Thyroid gland (tissue), 4 donors: Measurements from ENCODE around the gene MACROH2A1. TPM values are rescaled to one million over a fixed set of nuclear protein-coding genes. Genes with fewer than 3 reads are reported as not detected.

Experiments
- DNase-seq, 2 donors: peaks; one replicate each; pipeline ENCODE4 v3.0.0-alpha.2; 2019
- H3K27ac ChIP-seq, 3 donors: fragments of 200-600 bp; sonication (generic); 1 replicate in 2 of 3; 2 replicates in 1 of 3; pipeline ENCODE4 v1.5.1; 2016 to 2019; ENCODE audit warnings: mild to moderate bottlenecking in 1 of 3, moderate library complexity in 1 of 3
- H3K27me3 ChIP-seq: fragments of 200-600 bp; sonication (generic); one replicate; pipeline ENCODE4 v1.5.1; 2019
- H3K36me3 ChIP-seq, 2 donors: fragments of 200-600 bp; sonication (generic); one replicate each; pipeline ENCODE4 v1.5.1; 2016 to 2019
- H3K4me1 ChIP-seq, 2 donors: fragments of 200-600 bp; sonication (generic); one replicate each; pipeline ENCODE4 v1.5.1; 2017 to 2019
- H3K4me3 ChIP-seq, 3 donors: fragments of 200-600 bp; sonication (generic); replicated peaks in 1 of 3; 1 replicate in 2 of 3; 2 replicates in 1 of 3; pipeline ENCODE4 v1.5.1; 2016; ENCODE audit warnings: mild to moderate bottlenecking in 1 of 3
- H3K9me3 ChIP-seq: fragments of 200-600 bp; sonication (generic); one replicate; pipeline ENCODE4 v1.5.1; 2017
- POLR2A ChIP-seq, 2 donors: fragments of 450-650 bp; IDR thresholded peaks; one replicate each; pipeline ENCODE4 v1.6.1; 2017; ENCODE audit warnings: antibody characterized with exemption in 2 of 2, mild to moderate bottlenecking in 2 of 2, moderate library complexity in 1 of 2
- whole genome bisulfite sequencing, 2 donors: methylation state at CpG; one replicate each; pipeline ENCODE4 v1.1.5; 2017; 5-methylcytosine and 5-hydroxymethylcytosine counted together
- intact Hi-C: fragments of 100-400 bp; cut with DNase I; formaldehyde crosslinking; loops from one replicate; pipeline ENCODE4 v1.15.1; 2023
- total RNA-seq, 4 donors: library from RNA; depleted of rRNA; stranded (reverse); fragments of >200 nt; gene quantifications; one replicate each; pipeline ENCODE4 v1.2.3, GENCODE V29; 2016
- TF ChIP-seq, protein P1 (sequence below), 6 experiments: fragments of 200-600 bp in 3 of 6; fragments of 450-650 bp in 3 of 6; sonication (generic) in 3 of 6; IDR thresholded peaks; one replicate each; pipeline ENCODE4 v1.5.1; 2016 to 2019; ENCODE audit warnings: antibody characterized with exemption in 6 of 6, mild to moderate bottlenecking in 2 of 6, inconsistent platforms in 1 of 6, moderate library complexity in 1 of 6

The MACROH2A1 gene
- total RNA-seq, 4 donors from 2014 or later = 149 to 242 (median 227) TPM

GRCh38 chr5:135391116-135391868, 7.7 kb downstream of the MACROH2A1 start:
- intact Hi-C loops = no loop called here
- Histone ChIP-seq H3K36me3 (peaks cover 0 to 9% of the 10 kb centered on the region in 2 donors), H3K9me3 (no peaks in the 10 kb centered on the region), H3K27me3 (no peaks in the 10 kb centered on the region), H3K4me3 (no peak overlapping the region), H3K4me1 (peaks cover 3 to 31% of the 10 kb centered on the region in 2 donors), H3K27ac (no peak overlapping the region)
- TF ChIP-seq POLR2A (IDR thresholded peaks at IDR 0.05) = no peak
- TF ChIP-seq, protein P1, sequence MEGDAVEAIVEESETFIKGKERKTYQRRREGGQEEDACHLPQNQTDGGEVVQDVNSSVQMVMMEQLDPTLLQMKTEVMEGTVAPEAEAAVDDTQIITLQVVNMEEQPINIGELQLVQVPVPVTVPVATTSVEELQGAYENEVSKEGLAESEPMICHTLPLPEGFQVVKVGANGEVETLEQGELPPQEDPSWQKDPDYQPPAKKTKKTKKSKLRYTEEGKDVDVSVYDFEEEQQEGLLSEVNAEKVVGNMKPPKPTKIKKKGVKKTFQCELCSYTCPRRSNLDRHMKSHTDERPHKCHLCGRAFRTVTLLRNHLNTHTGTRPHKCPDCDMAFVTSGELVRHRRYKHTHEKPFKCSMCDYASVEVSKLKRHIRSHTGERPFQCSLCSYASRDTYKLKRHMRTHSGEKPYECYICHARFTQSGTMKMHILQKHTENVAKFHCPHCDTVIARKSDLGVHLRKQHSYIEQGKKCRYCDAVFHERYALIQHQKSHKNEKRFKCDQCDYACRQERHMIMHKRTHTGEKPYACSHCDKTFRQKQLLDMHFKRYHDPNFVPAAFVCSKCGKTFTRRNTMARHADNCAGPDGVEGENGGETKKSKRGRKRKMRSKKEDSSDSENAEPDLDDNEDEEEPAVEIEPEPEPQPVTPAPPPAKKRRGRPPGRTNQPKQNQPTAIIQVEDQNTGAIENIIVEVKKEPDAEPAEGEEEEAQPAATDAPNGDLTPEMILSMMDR (IDR thresholded peaks at IDR 0.05) = no peak
- WGBS, 2 donors = 83 to 86% methylated on average over 6 of the region's 6 CpGs
- DNase-seq = no peak

GRCh38 chr5:135388860-135389435, 10.1 kb downstream of the MACROH2A1 start:
- TF ChIP-seq, protein P1 (IDR thresholded peaks at IDR 0.05) = no peak
- no peak for TF ChIP-seq POLR2A (IDR thresholded peaks at IDR 0.05)
- no peak for DNase-seq
- no peaks in the 10 kb centered on the region for H3K9me3 ChIP-seq
- 95 to 97% methylated on average over 15 to 16 of the region's 16 CpGs for WGBS, 2 donors
- no peak overlapping the region for H3K27ac ChIP-seq
- H3K27me3 ChIP-seq = no peaks in the 10 kb centered on the region
- intact Hi-C loops = no loop called here
- peaks cover 0 to 21% of the 10 kb centered on the region in 2 donors for H3K4me1 ChIP-seq
- H3K4me3 ChIP-seq = no peak overlapping the region
- H3K36me3 ChIP-seq = peaks cover 6 to 19% of the 10 kb centered on the region in 2 donors

DNA sequence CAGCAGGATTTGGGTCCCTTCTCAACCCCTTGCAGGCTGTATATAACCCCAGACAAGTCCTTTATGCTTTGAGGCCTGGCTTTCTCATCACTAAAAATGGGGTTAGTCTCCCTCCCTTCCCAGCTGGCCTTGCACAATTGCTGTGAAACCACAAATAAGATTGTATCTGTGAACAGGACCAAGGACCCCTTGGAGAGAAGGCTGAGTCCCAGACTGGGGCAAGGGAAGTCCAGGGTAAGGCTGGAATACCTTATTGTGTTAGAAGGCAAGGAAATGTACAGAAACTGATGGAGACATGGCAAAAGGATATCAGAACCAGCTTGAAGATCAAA, 11.4 kb downstream of the MACROH2A1 start:
- TF ChIP-seq POLR2A (IDR thresholded peaks at IDR 0.05) = no peak
- TF ChIP-seq, protein P1 (IDR thresholded peaks at IDR 0.05) = no peak
- no peak overlapping the region for H3K27ac ChIP-seq
- H3K9me3 ChIP-seq = no peaks in the 10 kb centered on the region
- no peak overlapping the region for H3K4me3 ChIP-seq
- no peaks in the 10 kb centered on the region for H3K27me3 ChIP-seq
- DNase-seq = no peak
- peaks cover 14 to 19% of the 10 kb centered on the region in 2 donors for H3K36me3 ChIP-seq
- intact Hi-C loops = no loop called here
- peaks cover 0 to 20% of the 10 kb centered on the region in 2 donors for H3K4me1 ChIP-seq

GRCh38 chr5:135386886-135387628, 12.0 kb downstream of the MACROH2A1 start:
- no peak for TF ChIP-seq POLR2A (IDR thresholded peaks at IDR 0.05)
- TF ChIP-seq, protein P1 (IDR thresholded peaks at IDR 0.05) = no peak
- Histone ChIP-seq H3K36me3 (peaks cover 15 to 21% of the 10 kb centered on the region in 2 donors), H3K27me3 (no peaks in the 10 kb centered on the region), H3K27ac (peak overlapping the region in 1 of 3 donors; percentile 24), H3K4me3 (no peak overlapping the region), H3K9me3 (no peaks in the 10 kb centered on the region), H3K4me1 (peaks cover 0 to 19% of the 10 kb centered on the region in 2 donors)
- DNase-seq = no peak
- intact Hi-C loops = no loop called here
- 87 to 89% methylated on average over 8 of the region's 8 CpGs for WGBS, 2 donors

- TF ChIP-seq POLR2A (IDR thresholded peaks at IDR 0.05) = no peak
- TF ChIP-seq, protein P1 (IDR thresholded peaks at IDR 0.05) = no peak
- DNase-seq = no peak
These were observed 12.9 kb downstream of the MACROH2A1 start for GRCh38 chr5:135386096-135386495.

More at GRCh38 chr5:135386096-135386495, 12.9 kb downstream of the MACROH2A1 start:
- H3K27ac ChIP-seq = no peak overlapping the region
- WGBS, 2 donors = 94 to 98% methylated on average over 3 of the region's 3 CpGs
- no peaks in the 10 kb centered on the region for H3K27me3 ChIP-seq
- no peak overlapping the region for H3K4me3 ChIP-seq
- peaks cover 0 to 16% of the 10 kb centered on the region in 2 donors for H3K4me1 ChIP-seq
- no peaks in the 10 kb centered on the region for H3K9me3 ChIP-seq
- intact Hi-C loops = no loop called here
- H3K36me3 ChIP-seq = peaks cover 15 to 22% of the 10 kb centered on the region in 2 donors
